Mesenchymal stem cell (in vitro differentiated cells and primary cell): Measurements from ENCODE around the gene PDZD2.

Experiments used
- DNase-seq: peaks from one replicate; pipeline ENCODE4 v3.0.0-alpha.2; 2013
- H2AFZ ChIP-seq: one replicate; pipeline ENCODE4 v1.6.1; 2013; ENCODE audit warnings: low read depth, mild to moderate bottlenecking, control low read depth, inconsistent platforms, low read length, moderate library complexity
- H2AK5ac ChIP-seq: 2 replicates; pipeline ENCODE4 v1.6.1; 2013; ENCODE audit warnings: low read length, moderate library complexity, mild to moderate bottlenecking, inconsistent platforms; ENCODE audit not compliant: severe bottlenecking
- H2BK120ac ChIP-seq: one replicate; pipeline ENCODE4 v1.6.1; 2013; ENCODE audit warnings: low read depth, mild to moderate bottlenecking, inconsistent platforms, low read length, moderate library complexity
- H2BK12ac ChIP-seq, 2 experiments: one replicate each; pipeline ENCODE4 v1.6.1; 2013; ENCODE audit warnings: inconsistent platforms in 2 of 2, low read length in 2 of 2, mild to moderate bottlenecking in 2 of 2, moderate library complexity in 2 of 2, control low read depth in 1 of 2
- H2BK15ac ChIP-seq: one replicate; pipeline ENCODE4 v1.6.1; 2013; ENCODE audit warnings: mild to moderate bottlenecking, low read depth, inconsistent platforms; ENCODE audit not compliant: poor library complexity, severe bottlenecking
- H2BK5ac ChIP-seq: 2 replicates; pipeline ENCODE4 v1.6.1; 2013; ENCODE audit warnings: low read depth, mild to moderate bottlenecking, low read length, control low read depth, inconsistent platforms; ENCODE audit not compliant: poor library complexity, severe bottlenecking
- H3K14ac ChIP-seq, 2 experiments: one replicate each; pipeline ENCODE4 v1.6.1; 2013; ENCODE audit warnings: inconsistent platforms in 2 of 2, low read length in 2 of 2, control low read depth in 1 of 2, mild to moderate bottlenecking in 1 of 2, moderate library complexity in 1 of 2
- H3K18ac ChIP-seq, 2 experiments: one replicate each; pipeline ENCODE4 v1.6.1; 2013; ENCODE audit warnings: inconsistent platforms in 2 of 2, low read length in 2 of 2, control low read depth in 1 of 2, low read depth in 1 of 2, mild to moderate bottlenecking in 1 of 2
- H3K23ac ChIP-seq, 2 experiments: one replicate each; pipeline ENCODE4 v1.6.1; 2013; ENCODE audit warnings: inconsistent platforms in 2 of 2, low read length in 2 of 2, mild to moderate bottlenecking in 2 of 2, moderate library complexity in 2 of 2, control low read depth in 1 of 2
- H3K27ac ChIP-seq: 2 replicates; pipeline ENCODE4 v1.5.1; 2013; ENCODE audit warnings: mild to moderate bottlenecking, moderate library complexity, low read length, control low read depth, inconsistent platforms; ENCODE audit not compliant: poor library complexity, severe bottlenecking
- H3K27me3 ChIP-seq, 2 experiments: 2 replicates each; pipeline versions ENCODE4 v1.6.1 to v1.7.0; 2013; ENCODE audit warnings: low read length in 2 of 2, mild to moderate bottlenecking in 2 of 2, moderate library complexity in 2 of 2, control low read depth in 1 of 2, inconsistent platforms in 1 of 2; ENCODE audit not compliant: control insufficient read depth in 1 of 2, insufficient read depth in 1 of 2
- H3K36me3 ChIP-seq, 2 experiments: 2 replicates each; pipeline versions ENCODE4 v1.6.1 to v1.7.0; 2013; ENCODE audit warnings: low read length in 2 of 2, control low read depth in 1 of 2, inconsistent platforms in 1 of 2, low read depth in 1 of 2, mild to moderate bottlenecking in 1 of 2; ENCODE audit not compliant: insufficient read depth in 2 of 2, control insufficient read depth in 1 of 2
- H3K4ac ChIP-seq, 2 experiments: one replicate each; pipeline ENCODE4 v1.6.1; 2013; ENCODE audit warnings: inconsistent platforms in 2 of 2, low read length in 2 of 2, mild to moderate bottlenecking in 2 of 2, moderate library complexity in 2 of 2, control low read depth in 1 of 2, low read depth in 1 of 2
- H3K4me1 ChIP-seq: 2 replicates; pipeline ENCODE4 v1.6.1; 2013; ENCODE audit warnings: low read depth, low read length, control low read depth; ENCODE audit not compliant: control insufficient read depth, insufficient read depth
- H3K4me2 ChIP-seq: 2 replicates; pipeline ENCODE4 v1.6.1; 2013; ENCODE audit warnings: low read length, mild to moderate bottlenecking, inconsistent platforms; ENCODE audit not compliant: poor library complexity, severe bottlenecking
- H3K4me3 ChIP-seq, 2 experiments: 2 replicates each; pipeline versions ENCODE4 v1.5.1 to v1.7.0; 2013; ENCODE audit warnings: low read length in 2 of 2, mild to moderate bottlenecking in 2 of 2, control low read depth in 1 of 2, low read depth in 1 of 2; ENCODE audit not compliant: insufficient read depth in 1 of 2
- H3K79me1 ChIP-seq: replicated peaks from 2 replicates; pipeline ENCODE4 v1.6.1; 2013; ENCODE audit warnings: mild to moderate bottlenecking, control low read depth, low read length, inconsistent platforms; ENCODE audit not compliant: poor library complexity, severe bottlenecking
- H3K9ac ChIP-seq: 2 replicates; pipeline ENCODE4 v1.7.0; 2013; ENCODE audit warnings: mild to moderate bottlenecking, low read length, moderate library complexity
- H3K9me3 ChIP-seq: 2 replicates; pipeline ENCODE4 v1.7.0; 2013; ENCODE audit warnings: mild to moderate bottlenecking, low read length; ENCODE audit not compliant: control insufficient read depth
- H4K8ac ChIP-seq: one replicate; pipeline ENCODE4 v1.6.1; 2013; ENCODE audit warnings: inconsistent platforms, mild to moderate bottlenecking, low read length, moderate library complexity
- H4K91ac ChIP-seq: one replicate; pipeline ENCODE4 v1.6.1; 2013; ENCODE audit warnings: mild to moderate bottlenecking, low read length, inconsistent platforms
- WGBS: methylation state at CpG from one replicate; pipeline ENCODE4 v1.1.7; 2013; ENCODE audit warnings: mixed read lengths; 5-methylcytosine and 5-hydroxymethylcytosine counted together

The PDZD2 gene

GRCh38 chr5:32022638-32023037 lies 383.7 kb downstream of the PDZD2 start:
- peaks cover 4% of the 10 kb centered on the region for H3K4me1 ChIP-seq
- H2BK120ac ChIP-seq: no peak overlapping the region
- H4K8ac ChIP-seq: no peak overlapping the region
- H3K4me3 ChIP-seq: no peak overlapping the region
- no peak overlapping the region for H2AK5ac ChIP-seq
- 78% methylated on average over 2 of the region's 2 CpGs for WGBS
- H3K4me2 ChIP-seq: no peak overlapping the region
- H3K14ac ChIP-seq: no peak overlapping the region
- H3K27me3 ChIP-seq: peaks cover 0 to 37% of the 10 kb centered on the region in 2 experiments
- no peaks in the 10 kb centered on the region for H3K36me3 ChIP-seq
- no peak overlapping the region for H2BK12ac ChIP-seq
- H3K9ac ChIP-seq: no peak overlapping the region
- H2BK5ac ChIP-seq: no peak overlapping the region
- H3K23ac ChIP-seq: no peak overlapping the region
- H3K27ac ChIP-seq: no peak overlapping the region
- no peak overlapping the region for H2AFZ ChIP-seq
- no peak overlapping the region for H4K91ac ChIP-seq
- H2BK15ac ChIP-seq: no peak overlapping the region
- no peak for DNase-seq
- no peak overlapping the region for H3K4ac ChIP-seq
- no peaks in the 10 kb centered on the region for H3K79me1 ChIP-seq
- H3K9me3 ChIP-seq: no peaks in the 10 kb centered on the region
- no peak overlapping the region for H3K18ac ChIP-seq

DNA sequence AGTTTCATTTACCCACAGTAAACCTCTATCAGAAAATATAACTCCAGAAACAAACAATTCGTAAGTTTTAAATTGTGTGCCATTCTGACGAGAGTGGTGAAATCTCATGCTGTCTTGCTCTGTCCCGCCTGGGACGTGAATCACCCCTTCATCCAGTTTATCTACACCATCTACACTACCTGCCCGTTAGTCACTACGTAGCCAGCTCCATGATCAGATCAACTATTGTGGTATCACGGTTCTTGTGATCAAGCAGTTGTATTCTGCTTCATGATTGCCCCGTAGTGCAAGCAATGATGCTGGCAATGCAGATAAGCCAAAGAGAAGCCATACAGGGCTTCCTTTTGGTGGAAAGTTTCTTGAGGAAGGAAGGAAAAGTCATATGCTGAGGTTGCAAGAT lies 384.9 kb downstream of the PDZD2 start:
- Histone ChIP-seq H3K36me3 (no peaks in the 10 kb centered on the region), H3K4me2 (no peak overlapping the region), H2AFZ (no peak overlapping the region), H3K79me1 (no peaks in the 10 kb centered on the region), H3K4me1 (peaks cover 4% of the 10 kb centered on the region), H3K4me3 (no peak overlapping the region), H4K91ac (no peak overlapping the region), H3K14ac (no peak overlapping the region), H3K9me3 (no peaks in the 10 kb centered on the region), H2AK5ac (no peak overlapping the region), H3K4ac (no peak overlapping the region), H2BK120ac (no peak overlapping the region), H3K27ac (no peak overlapping the region), H2BK15ac (no peak overlapping the region), H3K23ac (no peak overlapping the region), H3K18ac (no peak overlapping the region), H2BK5ac (no peak overlapping the region), H3K27me3 (peaks cover 0 to 36% of the 10 kb centered on the region in 2 experiments), H3K9ac (no peak overlapping the region), H2BK12ac (no peak overlapping the region), H4K8ac (no peak overlapping the region)
- 87% methylated on average over 8 of the region's 8 CpGs for WGBS
- DNase-seq: no peak

DNA sequence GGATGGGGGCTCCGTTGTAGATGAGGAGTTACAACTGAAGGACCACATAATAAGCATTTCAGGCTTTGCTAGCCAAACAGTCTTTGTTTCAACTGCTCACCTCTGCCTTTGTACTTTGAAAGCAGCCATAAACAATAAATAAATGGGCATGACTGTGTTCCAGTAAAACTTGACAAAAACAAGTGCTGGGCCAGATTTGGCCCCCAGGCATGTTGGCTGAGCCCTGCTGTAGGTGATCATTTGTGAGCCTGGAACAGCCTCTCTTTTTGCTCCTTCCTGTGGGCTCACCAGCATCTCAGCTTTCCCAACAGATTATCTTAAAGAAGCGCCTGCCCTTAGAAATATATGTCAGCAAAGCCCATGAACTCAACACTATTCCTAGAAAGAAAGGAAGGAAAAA lies 385.8 kb downstream of the PDZD2 start:
- peaks cover 0 to 30% of the 10 kb centered on the region in 2 experiments for H3K27me3 ChIP-seq
- H3K4ac ChIP-seq: no peak overlapping the region
- H3K27ac ChIP-seq: no peak overlapping the region
- peaks cover 4% of the 10 kb centered on the region for H3K4me1 ChIP-seq
- H2BK120ac ChIP-seq: no peak overlapping the region
- no peak overlapping the region for H3K9ac ChIP-seq
- WGBS: 100% methylated on average over 1 of the region's 2 CpGs
- no peaks in the 10 kb centered on the region for H3K9me3 ChIP-seq
- H2BK5ac ChIP-seq: no peak overlapping the region
- no peak overlapping the region for H3K23ac ChIP-seq
- no peak overlapping the region for H3K4me3 ChIP-seq
- H3K14ac ChIP-seq: no peak overlapping the region
- H3K18ac ChIP-seq: no peak overlapping the region
- H4K91ac ChIP-seq: no peak overlapping the region
- H2AK5ac ChIP-seq: no peak overlapping the region
- no peak for DNase-seq
- H3K4me2 ChIP-seq: no peak overlapping the region
- no peak overlapping the region for H4K8ac ChIP-seq
- no peak overlapping the region for H2AFZ ChIP-seq
- H3K79me1 ChIP-seq: no peaks in the 10 kb centered on the region
- no peak overlapping the region for H2BK15ac ChIP-seq
- no peak overlapping the region for H2BK12ac ChIP-seq
- H3K36me3 ChIP-seq: no peaks in the 10 kb centered on the region

- no peaks in the 10 kb centered on the region for H3K79me1 ChIP-seq
- H3K14ac ChIP-seq: peak overlapping the region in 1 of 2 experiments; percentile 73
- peak overlapping the region; percentile 69 for H4K8ac ChIP-seq
- H2AK5ac ChIP-seq: peak overlapping the region; percentile 31
- peak overlapping the region; percentile 10 for H3K4me2 ChIP-seq
- no peak overlapping the region for H4K91ac ChIP-seq
- H3K27ac ChIP-seq: peak overlapping the region; percentile 58
- H2BK5ac ChIP-seq: no peak overlapping the region
- 13% methylated on average over 9 of the region's 14 CpGs for WGBS
- H3K9me3 ChIP-seq: no peaks in the 10 kb centered on the region
- peaks cover 0 to 26% of the 10 kb centered on the region in 2 experiments for H3K27me3 ChIP-seq
- peak overlapping the region; percentile 51 for H3K9ac ChIP-seq
- H3K18ac ChIP-seq: peak overlapping the region; percentile 76 to 84
- H2BK120ac ChIP-seq: no peak overlapping the region
- peak; percentile 63 for DNase-seq
- H3K4me1 ChIP-seq: peaks cover 2% of the 10 kb centered on the region
- peak overlapping the region in 1 of 2 experiments; percentile 64 for H3K4me3 ChIP-seq
- H2BK15ac ChIP-seq: no peak overlapping the region
- H2AFZ ChIP-seq: no peak overlapping the region
- H3K36me3 ChIP-seq: no peaks in the 10 kb centered on the region
- H3K4ac ChIP-seq: peak overlapping the region; percentile 17 to 73
- no peak overlapping the region for H3K23ac ChIP-seq
- H2BK12ac ChIP-seq: peak overlapping the region; percentile 85 to 92
These were observed 388.3 kb downstream of the PDZD2 start for GRCh38 chr5:32027093-32027716.
